Measurements from ENCODE around the gene IPO7.

The IPO7 gene

GRCh38 chr11:9473408-9473807 lies 89.0 kb downstream of the IPO7 start (continued):
- TF ChIP-seq ZSCAN18 (tag by site-specific recombination; IDR thresholded peaks at IDR 0.05): no peak
- no peak for TF ChIP-seq ZNF677 (tag by site-specific recombination; IDR thresholded peaks at IDR 0.05)
- no peak for TF ChIP-seq ZNF341 (tag by site-specific recombination; IDR thresholded peaks at IDR 0.05; ENCODE audit: low read depth)
- TF ChIP-seq ZBTB17 (tag by site-specific recombination; IDR thresholded peaks at IDR 0.05): peak; percentile 38; the same call in 1 of the 2 replicates
- peak; percentile 65 for TF ChIP-seq ZEB2 (tag by site-specific recombination; IDR thresholded peaks at IDR 0.05)
- no peak for TF ChIP-seq ZNF776 (tag by site-specific recombination; IDR thresholded peaks at IDR 0.05; ENCODE audit: borderline replicate concordance)
- no peak for TF ChIP-seq ZNF704 (tag by site-specific recombination; IDR thresholded peaks at IDR 0.05)

- H3K27ac ChIP-seq (ENCODE audit: extremely low read depth, low read depth, low read length): no peak overlapping the region
- H3K4me3 ChIP-seq (ENCODE audit: low read depth, low read length): no peak overlapping the region
- TF ChIP-seq ZNF610 (tag by site-specific recombination; IDR thresholded peaks at IDR 0.05; ENCODE audit: borderline replicate concordance) (no peak), HIC1 (tag by site-specific recombination; IDR thresholded peaks at IDR 0.05) (no peak), ZNF221 (tag by site-specific recombination; IDR thresholded peaks at IDR 0.05; ENCODE audit: borderline replicate concordance) (no peak), KLF16 (tag by site-specific recombination; IDR thresholded peaks at IDR 0.05) (no peak), YY1 (tag by site-specific recombination; IDR thresholded peaks at IDR 0.05) (no peak), AEBP2 (tag by site-specific recombination; IDR thresholded peaks at IDR 0.05; ENCODE audit: borderline replicate concordance) (no peak), ZNF791 (tag by site-specific recombination; IDR thresholded peaks at IDR 0.05) (no peak), ZIC2 (tag by site-specific recombination; IDR thresholded peaks at IDR 0.05) (no peak), ZFP37 (tag by site-specific recombination; IDR thresholded peaks at IDR 0.05) (no peak), ZNF138 (tag by site-specific recombination; IDR thresholded peaks at IDR 0.05; ENCODE audit: borderline replicate concordance) (no peak), ZNF19 (tag by site-specific recombination; IDR thresholded peaks at IDR 0.05; ENCODE audit: low read depth) (no peak)
- H3K4me1 ChIP-seq (ENCODE audit: control insufficient read depth, insufficient read depth, low read length): no peaks in the 10 kb centered on the region
- ChIA-PET CTCF (interaction anchor here (1.4 to 1.9 kb wide), 2 partner anchors 10 to 28 kb away, joined by 3 to 7 read pairs; no protein-coding TSS in a partner anchor), POLR2A (interaction anchor here (2.3 kb wide), 1 partner anchor 19 kb away, joined by 8 read pairs; the partner anchor contains the start of gene ZNF143)
- peaks cover 4 to 36% of the 10 kb centered on the region in 2 experiments for H3K36me3 ChIP-seq (ENCODE audit: control insufficient read depth in 2 of 2, insufficient read depth in 1 of 2, low read length in 2 of 2)
- no peaks in the 10 kb centered on the region for H3K9me3 ChIP-seq (ENCODE audit: control insufficient read depth, insufficient read depth, low read depth, low read length)
Measured at GRCh38 chr11:9479899-9480298, 95.4 kb downstream of the IPO7 start.

Measured in HEK293 (cell line).